Neuronal stem cell (in vitro differentiated cells): Measurements from ENCODE around the gene GCM1.

Experiments used
- DNase-seq: peaks from one replicate; pipeline ENCODE4 v3.0.0-alpha.2; 2013; ENCODE audit warnings: low spot score
- H2AFZ ChIP-seq: one replicate; pipeline ENCODE4 v1.6.1; 2013; ENCODE audit warnings: mild to moderate bottlenecking, low read length, inconsistent platforms
- H2AK5ac ChIP-seq: 2 replicates; pipeline ENCODE4 v1.6.1; 2013; ENCODE audit warnings: low read depth, mild to moderate bottlenecking, inconsistent platforms, low read length, moderate library complexity, mixed read lengths
- H2BK120ac ChIP-seq: 2 replicates; pipeline ENCODE4 v1.6.1; 2013; ENCODE audit warnings: low read depth, mild to moderate bottlenecking, inconsistent platforms, low read length, moderate library complexity, mixed read lengths
- H2BK12ac ChIP-seq: one replicate; pipeline ENCODE4 v1.6.1; 2013; ENCODE audit warnings: low read length, inconsistent platforms
- H2BK15ac ChIP-seq: 2 replicates; pipeline ENCODE4 v1.6.1; 2013; ENCODE audit warnings: mild to moderate bottlenecking, low read length, inconsistent platforms, mixed read lengths
- H2BK5ac ChIP-seq: one replicate; pipeline ENCODE4 v1.6.1; 2013; ENCODE audit warnings: inconsistent platforms, mild to moderate bottlenecking, low read length, moderate library complexity
- H3K14ac ChIP-seq: one replicate; pipeline ENCODE4 v1.6.1; 2013; ENCODE audit warnings: low read length, inconsistent platforms
- H3K18ac ChIP-seq: 2 replicates; pipeline ENCODE4 v1.6.1; 2013; ENCODE audit warnings: low read length, inconsistent platforms
- H3K23ac ChIP-seq: 2 replicates; pipeline ENCODE4 v1.6.1; 2013; ENCODE audit warnings: low read depth, mild to moderate bottlenecking, mixed read lengths, low read length, inconsistent platforms; ENCODE audit not compliant: poor library complexity
- H3K27ac ChIP-seq: replicated peaks from 3 replicates; pipeline ENCODE4 v1.5.1; 2013; ENCODE audit warnings: low read length, inconsistent platforms
- H3K27me3 ChIP-seq, 3 experiments: 2 replicates each; pipeline ENCODE4 v1.6.1; 2013; ENCODE audit warnings: low read length in 3 of 3, mild to moderate bottlenecking in 2 of 3, inconsistent platforms in 1 of 3, low read depth in 1 of 3, mixed read lengths in 1 of 3, moderate library complexity in 1 of 3; ENCODE audit not compliant: control insufficient read depth in 3 of 3, insufficient read depth in 3 of 3
- H3K36me3 ChIP-seq, 2 donors: replicated peaks in 1 of 2; 2 replicates each; pipeline ENCODE4 v1.6.1; 2013; ENCODE audit warnings: low read length in 2 of 2; ENCODE audit not compliant: control insufficient read depth in 2 of 2, insufficient read depth in 2 of 2
- H3K4ac ChIP-seq: 2 replicates; pipeline ENCODE4 v1.6.1; 2013; ENCODE audit warnings: inconsistent platforms, mild to moderate bottlenecking, low read length, moderate library complexity
- H3K4me1 ChIP-seq, 2 donors: 1 replicate in 1 of 2; 2 replicates in 1 of 2; pipeline ENCODE4 v1.6.1; 2013; ENCODE audit warnings: low read length in 2 of 2, low read depth in 1 of 2; ENCODE audit not compliant: control insufficient read depth in 2 of 2, insufficient read depth in 1 of 2
- H3K4me2 ChIP-seq: one replicate; pipeline ENCODE4 v1.6.1; 2013; ENCODE audit warnings: mild to moderate bottlenecking, low read length, inconsistent platforms; ENCODE audit not compliant: insufficient read depth, poor library complexity, severe bottlenecking
- H3K4me3 ChIP-seq, 2 donors: 2 replicates each; pipeline ENCODE4 v1.5.1; 2013; ENCODE audit warnings: low read length in 2 of 2, mild to moderate bottlenecking in 2 of 2, inconsistent platforms in 1 of 2, moderate library complexity in 1 of 2
- H3K79me1 ChIP-seq: one replicate; pipeline ENCODE4 v1.6.1; 2013; ENCODE audit warnings: low read depth, mild to moderate bottlenecking, inconsistent platforms, low read length, moderate library complexity
- H3K9ac ChIP-seq: one replicate; pipeline ENCODE4 v1.6.1; 2013; ENCODE audit warnings: mild to moderate bottlenecking, low read depth, low read length, inconsistent platforms; ENCODE audit not compliant: poor library complexity
- H3K9me3 ChIP-seq, 2 donors: replicated peaks in 1 of 2; 2 replicates each; pipeline versions ENCODE3 to v1.6.1; 2013; ENCODE audit warnings: low read length in 2 of 2, mild to moderate bottlenecking in 2 of 2, inconsistent platforms in 1 of 2, low read depth in 1 of 2, mixed read lengths in 1 of 2, moderate library complexity in 1 of 2; ENCODE audit not compliant: control insufficient read depth in 2 of 2, insufficient read depth in 1 of 2
- H4K8ac ChIP-seq: one replicate; pipeline ENCODE4 v1.6.1; 2013; ENCODE audit warnings: low read depth, mild to moderate bottlenecking, inconsistent platforms, low read length, moderate library complexity
- H4K91ac ChIP-seq: one replicate; pipeline ENCODE4 v1.6.1; 2013; ENCODE audit warnings: low read length, low read depth, mild to moderate bottlenecking, inconsistent platforms; ENCODE audit not compliant: poor library complexity
- WGBS, 2 donors: extraction: QIAGEN DNeasy Blood & Tissue Kit; methylation state at CpG; one replicate each; pipeline ENCODE4 v1.1.7; 2013; ENCODE audit warnings: missing lambda C conversion rate in 2 of 2, mixed read lengths in 1 of 2; ENCODE audit not compliant: insufficient read length in 2 of 2, insufficient replicate concordance in 1 of 2; ENCODE audit errors: extremely low coverage in 2 of 2; 5-methylcytosine and 5-hydroxymethylcytosine counted together

Gene GCM1

GRCh38 chr6:53112404-53112803 is 36.2 kb downstream of the GCM1 start:
- Histone ChIP-seq H3K23ac (no peak overlapping the region), H3K18ac (no peak overlapping the region), H3K9ac (no peak overlapping the region), H3K27ac (no peak overlapping the region), H4K91ac (no peak overlapping the region), H3K79me1 (no peaks in the 10 kb centered on the region), H2AFZ (no peak overlapping the region), H3K36me3 (no peaks in the 10 kb centered on the region), H3K4me3 (no peak overlapping the region), H3K4me2 (no peak overlapping the region), H2BK15ac (no peak overlapping the region), H3K14ac (no peak overlapping the region), H2BK120ac (no peak overlapping the region), H2BK12ac (no peak overlapping the region), H3K4ac (no peak overlapping the region), H3K4me1 (no peaks in the 10 kb centered on the region), H2BK5ac (no peak overlapping the region), H3K27me3 (no peaks in the 10 kb centered on the region), H2AK5ac (no peak overlapping the region), H3K9me3 (no peaks in the 10 kb centered on the region), H4K8ac (no peak overlapping the region)
- DNase-seq, result no peak

- no peak overlapping the region for H2BK120ac ChIP-seq
- no peaks in the 10 kb centered on the region for H3K9me3 ChIP-seq
- H3K79me1 ChIP-seq, result no peaks in the 10 kb centered on the region
- no peak overlapping the region for H3K9ac ChIP-seq
- no peak overlapping the region for H4K8ac ChIP-seq
- H2BK5ac ChIP-seq, result no peak overlapping the region
- H4K91ac ChIP-seq, result no peak overlapping the region
- no peak overlapping the region for H3K14ac ChIP-seq
- no peak overlapping the region for H2AK5ac ChIP-seq
- no peaks in the 10 kb centered on the region for H3K36me3 ChIP-seq
- H2BK15ac ChIP-seq, result no peak overlapping the region
- no peak overlapping the region for H2BK12ac ChIP-seq
- no peak overlapping the region for H3K18ac ChIP-seq
- no peak overlapping the region for H3K4me2 ChIP-seq
- DNase-seq, result no peak
- no CpG with 5 or more reads among the region's 6 CpGs for WGBS, 2 donors
- H3K27me3 ChIP-seq, result no peaks in the 10 kb centered on the region
- no peak overlapping the region for H3K23ac ChIP-seq
- H3K4me3 ChIP-seq, result no peak overlapping the region
- H3K4ac ChIP-seq, result no peak overlapping the region
- no peak overlapping the region for H3K27ac ChIP-seq
- H3K4me1 ChIP-seq, result no peaks in the 10 kb centered on the region
- H2AFZ ChIP-seq, result no peak overlapping the region
Observed at GRCh38 chr6:53111865-53112264, 36.8 kb downstream of the GCM1 start.

- no peak overlapping the region for H3K4me2 ChIP-seq
- H3K18ac ChIP-seq, result no peak overlapping the region
- no peak overlapping the region for H3K14ac ChIP-seq
- no peak overlapping the region for H3K27ac ChIP-seq
- no peaks in the 10 kb centered on the region for H3K4me1 ChIP-seq
- H3K79me1 ChIP-seq, result no peaks in the 10 kb centered on the region
- H4K8ac ChIP-seq, result no peak overlapping the region
- H2BK12ac ChIP-seq, result no peak overlapping the region
- H4K91ac ChIP-seq, result no peak overlapping the region
- H2AFZ ChIP-seq, result no peak overlapping the region
- no peaks in the 10 kb centered on the region for H3K36me3 ChIP-seq
- WGBS, 2 donors, result no CpG with 5 or more reads among the region's 2 CpGs
- H2AK5ac ChIP-seq, result no peak overlapping the region
- H2BK5ac ChIP-seq, result no peak overlapping the region
- no peak overlapping the region for H3K4me3 ChIP-seq
- no peak overlapping the region for H3K9ac ChIP-seq
- no peak overlapping the region for H2BK15ac ChIP-seq
- no peak overlapping the region for H3K23ac ChIP-seq
- no peak for DNase-seq
- no peaks in the 10 kb centered on the region for H3K27me3 ChIP-seq
- no peak overlapping the region for H2BK120ac ChIP-seq
- no peaks in the 10 kb centered on the region for H3K9me3 ChIP-seq
- no peak overlapping the region for H3K4ac ChIP-seq
Observed at GRCh38 chr6:53109612-53110011, 39.0 kb downstream of the GCM1 start.

GRCh38 chr6:53107091-53107490 is 41.5 kb downstream of the GCM1 start:
- Histone ChIP-seq H2BK12ac (no peak overlapping the region), H3K23ac (no peak overlapping the region), H3K79me1 (no peaks in the 10 kb centered on the region), H2BK120ac (no peak overlapping the region), H3K18ac (no peak overlapping the region), H3K9ac (no peak overlapping the region), H2AFZ (no peak overlapping the region), H4K91ac (no peak overlapping the region), H4K8ac (no peak overlapping the region), H3K4ac (no peak overlapping the region), H2BK5ac (no peak overlapping the region), H3K4me1 (no peaks in the 10 kb centered on the region), H2AK5ac (no peak overlapping the region), H3K14ac (no peak overlapping the region), H3K27me3 (no peaks in the 10 kb centered on the region), H3K9me3 (no peaks in the 10 kb centered on the region), H3K4me2 (no peak overlapping the region), H3K27ac (no peak overlapping the region), H3K36me3 (peaks cover 0 to 8% of the 10 kb centered on the region in 2 donors), H2BK15ac (no peak overlapping the region), H3K4me3 (no peak overlapping the region)
- no peak for DNase-seq
- WGBS, 2 donors, result no CpG with 5 or more reads among the region's 4 CpGs
